ENCODE measurements around the gene GLRX5.

Gene GLRX5

DNA sequence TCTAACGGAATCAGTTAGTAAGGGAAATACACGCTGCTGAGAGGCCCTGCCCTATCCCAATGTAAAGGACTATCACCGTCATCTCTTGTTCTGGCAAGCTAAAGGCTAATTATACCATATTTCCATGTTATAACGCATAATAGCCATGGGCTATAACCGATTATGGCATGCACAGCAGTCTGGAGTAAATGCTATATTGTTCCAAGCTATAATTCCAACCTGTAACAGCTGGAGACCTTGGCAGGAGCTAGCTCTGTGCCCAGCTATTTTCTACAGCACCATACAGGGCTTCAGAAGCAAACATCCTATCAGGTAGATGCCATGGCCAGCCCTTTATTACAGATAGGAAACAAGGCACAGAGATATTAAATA lies 44.7 kb upstream of the GLRX5 start:
- no peak for DNase-seq (ENCODE audit: extremely low read depth, low read depth)

DNA sequence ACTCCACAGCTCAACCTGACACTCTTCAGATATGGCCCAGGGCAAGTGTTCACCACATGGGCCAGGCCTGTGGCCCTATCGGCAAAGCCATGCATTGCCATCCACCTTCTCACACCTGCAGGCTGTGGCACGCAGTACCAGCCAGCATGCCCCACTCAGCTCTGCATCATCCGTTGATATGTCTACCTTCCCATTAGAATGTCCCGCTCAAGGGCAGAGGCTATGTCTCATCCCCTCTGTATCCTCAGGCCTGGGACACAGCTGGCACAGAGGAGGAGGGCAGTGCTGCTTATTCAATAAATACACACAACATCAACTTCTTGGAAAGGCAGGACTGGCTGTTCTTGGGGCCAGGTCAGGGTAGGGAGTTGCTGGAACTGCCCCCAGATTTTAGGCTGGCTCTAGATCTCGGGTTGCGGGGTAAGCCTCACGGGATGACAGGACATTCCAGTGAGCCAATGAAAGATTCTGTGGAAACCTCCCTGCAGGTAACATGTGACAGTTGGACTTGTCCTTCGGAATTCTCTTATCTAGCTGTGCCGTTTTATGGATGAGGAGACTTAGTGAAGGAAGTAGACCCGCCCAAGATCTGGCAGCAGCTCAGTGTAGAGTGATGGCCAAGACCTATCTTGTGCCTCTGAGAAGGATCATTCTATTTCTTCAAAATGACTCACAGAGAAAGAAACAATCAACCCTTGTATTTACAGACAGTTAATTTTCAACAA lies 44.0 kb upstream of the GLRX5 start:
- TF ChIP-seq, protein P1, sequence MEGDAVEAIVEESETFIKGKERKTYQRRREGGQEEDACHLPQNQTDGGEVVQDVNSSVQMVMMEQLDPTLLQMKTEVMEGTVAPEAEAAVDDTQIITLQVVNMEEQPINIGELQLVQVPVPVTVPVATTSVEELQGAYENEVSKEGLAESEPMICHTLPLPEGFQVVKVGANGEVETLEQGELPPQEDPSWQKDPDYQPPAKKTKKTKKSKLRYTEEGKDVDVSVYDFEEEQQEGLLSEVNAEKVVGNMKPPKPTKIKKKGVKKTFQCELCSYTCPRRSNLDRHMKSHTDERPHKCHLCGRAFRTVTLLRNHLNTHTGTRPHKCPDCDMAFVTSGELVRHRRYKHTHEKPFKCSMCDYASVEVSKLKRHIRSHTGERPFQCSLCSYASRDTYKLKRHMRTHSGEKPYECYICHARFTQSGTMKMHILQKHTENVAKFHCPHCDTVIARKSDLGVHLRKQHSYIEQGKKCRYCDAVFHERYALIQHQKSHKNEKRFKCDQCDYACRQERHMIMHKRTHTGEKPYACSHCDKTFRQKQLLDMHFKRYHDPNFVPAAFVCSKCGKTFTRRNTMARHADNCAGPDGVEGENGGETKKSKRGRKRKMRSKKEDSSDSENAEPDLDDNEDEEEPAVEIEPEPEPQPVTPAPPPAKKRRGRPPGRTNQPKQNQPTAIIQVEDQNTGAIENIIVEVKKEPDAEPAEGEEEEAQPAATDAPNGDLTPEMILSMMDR (IDR thresholded peaks at IDR 0.05; ENCODE audit: low read depth, low read length) = no peak
- DNase-seq (ENCODE audit: extremely low read depth, low read depth) = no peak

More for the DNA sequence above, 44.7 kb upstream of the GLRX5 start:
- TF ChIP-seq, protein P1 (IDR thresholded peaks at IDR 0.05; ENCODE audit: low read depth, low read length) = no peak

DNA sequence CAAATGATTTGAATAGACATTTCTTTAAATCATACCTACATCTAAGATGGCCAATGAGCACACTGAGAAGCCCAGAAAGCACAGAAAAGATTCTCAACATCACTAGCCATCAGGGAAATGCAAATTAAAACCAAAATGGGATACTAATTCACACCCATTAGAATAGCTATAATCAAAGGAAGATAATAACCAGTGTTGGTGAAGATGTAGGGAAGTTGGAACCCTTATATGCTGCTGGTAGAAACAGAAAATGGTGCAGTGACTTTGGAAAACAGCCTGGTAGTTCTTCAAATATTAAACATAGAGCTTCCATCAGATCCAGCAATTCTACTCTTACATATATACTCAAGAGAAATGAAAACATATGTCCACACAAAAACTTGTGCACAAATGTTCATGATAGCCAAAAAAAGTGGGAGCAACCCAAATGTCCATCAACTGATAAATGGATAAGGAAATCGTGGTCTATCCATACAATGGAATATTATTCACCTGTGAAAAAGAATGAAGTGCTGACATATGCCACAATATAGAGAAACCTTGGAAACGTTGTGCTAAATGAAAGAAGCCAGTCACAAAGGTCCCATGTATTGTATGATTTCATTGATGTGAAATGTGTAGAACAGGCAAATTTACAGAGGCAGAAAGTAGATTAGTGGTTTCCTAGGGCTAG lies 42.8 kb upstream of the GLRX5 start:
- DNase-seq (ENCODE audit: extremely low read depth, low read depth) = no peak
- TF ChIP-seq, protein P1 (IDR thresholded peaks at IDR 0.05; ENCODE audit: low read depth, low read length) = no peak

DNA sequence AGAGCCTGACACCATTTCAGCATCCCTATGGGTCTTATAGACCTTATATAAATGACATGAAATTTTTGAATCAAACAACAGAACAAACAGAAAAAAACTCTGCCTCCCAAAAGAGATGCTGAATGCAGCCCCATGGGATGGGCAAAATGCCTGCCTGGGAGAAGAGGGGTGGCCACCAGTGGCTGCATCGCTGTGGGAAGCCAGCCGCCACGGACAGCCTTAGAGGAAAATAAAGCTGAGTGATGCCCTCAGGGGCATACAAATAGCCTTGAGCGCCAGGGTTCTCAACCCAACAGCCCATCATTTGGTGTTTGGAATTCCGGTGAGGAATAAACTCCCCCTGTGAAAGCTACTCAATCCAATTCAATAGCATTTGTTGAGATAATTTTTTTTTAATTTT lies 41.3 kb upstream of the GLRX5 start:
- no peak for DNase-seq (ENCODE audit: extremely low read depth, low read depth)
- TF ChIP-seq, protein P1 (IDR thresholded peaks at IDR 0.05; ENCODE audit: low read depth, low read length) = no peak

DNA sequence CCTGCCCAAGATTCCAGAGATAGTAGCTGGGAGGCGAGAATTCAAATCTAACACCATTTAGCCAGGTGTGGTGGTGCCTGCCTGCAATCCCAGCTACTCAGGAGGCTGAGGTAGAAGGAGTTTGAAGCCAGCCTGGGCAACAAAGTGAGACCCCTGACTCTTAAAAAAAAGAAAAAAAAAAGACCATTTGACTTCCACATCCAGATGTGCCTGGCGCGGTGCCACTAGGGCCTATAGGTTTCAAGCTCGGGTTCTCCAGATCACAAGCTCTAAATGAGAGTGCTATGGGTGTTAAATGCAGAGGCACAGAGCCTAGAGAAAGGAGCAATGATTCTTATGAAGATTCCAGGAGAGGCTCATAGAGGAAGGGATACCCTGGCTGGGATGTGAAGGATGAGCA lies 40.9 kb upstream of the GLRX5 start:
- DNase-seq (ENCODE audit: extremely low read depth, low read depth) = no peak

DNA sequence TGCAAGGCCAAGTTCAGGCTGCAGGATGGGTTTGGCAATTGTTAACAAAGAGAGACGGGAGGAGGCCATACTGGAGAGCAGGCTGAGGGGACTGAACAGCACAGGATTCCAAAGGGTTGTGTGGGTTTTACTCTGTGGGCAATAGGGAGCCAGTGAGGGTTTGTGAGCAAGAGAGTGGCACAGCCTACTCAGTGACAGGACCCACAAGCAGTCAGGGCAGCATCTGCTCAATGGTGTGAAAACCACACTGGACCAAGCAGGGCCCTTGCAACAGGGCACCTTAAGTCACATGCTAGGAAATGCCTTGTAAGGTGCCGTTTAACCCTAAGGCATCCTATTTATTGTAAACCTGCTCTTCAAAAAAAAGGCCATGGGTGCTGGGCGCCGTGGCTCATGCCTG lies 40.4 kb upstream of the GLRX5 start:
- DNase-seq (ENCODE audit: extremely low read depth, low read depth) = no peak
- TF ChIP-seq, protein P1 (IDR thresholded peaks at IDR 0.05; ENCODE audit: low read depth, low read length) = no peak

More for the DNA sequence above, 40.9 kb upstream of the GLRX5 start:
- TF ChIP-seq, protein P1 (IDR thresholded peaks at IDR 0.05; ENCODE audit: low read depth, low read length) = no peak

DNA sequence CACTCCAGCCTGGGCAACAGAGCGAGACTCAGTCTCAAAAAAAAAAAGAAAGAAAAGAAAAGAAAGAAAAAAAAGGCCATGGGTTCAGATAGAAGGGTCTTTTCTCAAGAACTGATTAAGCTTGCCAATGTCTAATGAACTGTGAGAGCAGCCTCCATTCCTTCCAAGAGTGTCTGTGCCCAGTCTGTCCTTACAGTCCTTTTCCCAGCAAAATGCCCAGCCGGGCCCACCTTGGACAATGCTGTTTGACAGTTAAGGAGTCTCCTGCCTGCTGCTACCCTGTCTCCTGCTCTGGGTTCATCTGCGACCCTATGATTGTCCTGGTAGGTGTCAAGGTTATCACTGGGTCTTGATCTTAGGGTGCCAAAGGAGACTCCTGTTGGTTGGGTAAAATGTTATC lies 39.8 kb upstream of the GLRX5 start:
- TF ChIP-seq, protein P1 (IDR thresholded peaks at IDR 0.05; ENCODE audit: low read depth, low read length) = no peak

More for the DNA sequence above, 39.8 kb upstream of the GLRX5 start:
- DNase-seq (ENCODE audit: extremely low read depth, low read depth) = no peak
